GM19455 (cell line): ENCODE data around the gene SPAG6.

Experiments used
- ATAC-seq: cut with Tn5 transposase; IDR thresholded peaks from one replicate; pipeline ENCODE4 v1.9.1; 2021; ENCODE audit not compliant: unreplicated experiment

SPAG6 gene

DNA sequence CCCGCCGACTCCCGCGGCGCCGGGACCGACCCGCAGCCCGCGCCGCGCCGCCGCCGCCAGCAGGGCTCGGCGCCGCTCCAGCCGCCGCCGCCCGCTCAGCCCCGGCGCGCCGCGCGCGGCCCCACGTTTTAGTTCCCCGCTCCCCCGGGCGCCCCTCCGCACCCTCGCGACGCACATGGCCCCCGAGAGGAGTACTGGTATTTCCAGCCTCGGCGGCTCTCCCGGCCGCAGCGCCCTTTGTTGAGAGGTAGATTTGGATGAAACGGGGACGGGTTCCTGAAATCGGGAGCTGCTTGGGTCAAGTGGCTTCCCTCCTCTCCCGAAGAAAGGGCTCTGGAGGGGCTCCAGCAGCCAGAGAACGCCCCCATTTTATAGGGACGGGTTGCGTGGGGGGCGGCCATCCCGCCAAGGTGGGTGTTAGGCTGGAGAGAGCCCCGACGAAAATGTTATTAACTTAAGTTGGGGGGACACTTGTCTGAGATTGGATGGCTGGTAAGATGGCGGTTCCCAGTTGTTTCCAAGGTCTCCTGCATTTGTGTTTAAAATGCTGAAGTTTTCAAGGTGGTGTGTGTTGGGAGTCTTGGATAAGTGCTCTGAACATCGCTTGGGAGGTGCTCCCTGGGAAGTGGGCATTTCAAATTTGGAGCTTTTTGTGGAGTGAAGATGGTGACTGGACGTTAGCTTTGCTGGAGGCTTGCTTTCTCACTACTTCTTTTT, 23.2 kb upstream of the SPAG6 start:
- no peak for ATAC-seq

DNA sequence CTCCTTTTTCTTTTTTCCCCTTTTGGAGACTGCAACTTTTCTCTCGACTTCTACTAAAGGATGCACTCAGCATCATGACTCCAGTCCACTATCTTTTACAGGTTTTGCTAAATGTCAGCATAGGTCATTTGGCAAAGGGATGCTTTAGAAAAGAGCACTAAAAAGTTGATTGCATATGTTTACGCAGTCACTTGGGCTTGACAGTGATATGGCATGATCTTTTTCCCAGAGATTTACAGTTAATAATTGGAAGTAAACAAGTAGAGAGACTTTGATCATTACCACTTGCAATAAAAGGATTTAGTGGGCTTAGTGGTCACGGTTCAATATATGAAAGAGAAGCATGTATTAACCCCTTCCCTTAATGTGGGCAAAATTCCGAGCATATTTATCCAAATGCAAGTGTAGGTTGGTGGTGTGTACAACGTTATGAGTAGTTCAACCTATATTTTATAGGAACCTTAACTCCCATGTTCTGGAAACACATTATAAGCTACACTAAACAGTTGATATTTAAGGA, 22.6 kb upstream of the SPAG6 start:
- ATAC-seq: no peak

DNA sequence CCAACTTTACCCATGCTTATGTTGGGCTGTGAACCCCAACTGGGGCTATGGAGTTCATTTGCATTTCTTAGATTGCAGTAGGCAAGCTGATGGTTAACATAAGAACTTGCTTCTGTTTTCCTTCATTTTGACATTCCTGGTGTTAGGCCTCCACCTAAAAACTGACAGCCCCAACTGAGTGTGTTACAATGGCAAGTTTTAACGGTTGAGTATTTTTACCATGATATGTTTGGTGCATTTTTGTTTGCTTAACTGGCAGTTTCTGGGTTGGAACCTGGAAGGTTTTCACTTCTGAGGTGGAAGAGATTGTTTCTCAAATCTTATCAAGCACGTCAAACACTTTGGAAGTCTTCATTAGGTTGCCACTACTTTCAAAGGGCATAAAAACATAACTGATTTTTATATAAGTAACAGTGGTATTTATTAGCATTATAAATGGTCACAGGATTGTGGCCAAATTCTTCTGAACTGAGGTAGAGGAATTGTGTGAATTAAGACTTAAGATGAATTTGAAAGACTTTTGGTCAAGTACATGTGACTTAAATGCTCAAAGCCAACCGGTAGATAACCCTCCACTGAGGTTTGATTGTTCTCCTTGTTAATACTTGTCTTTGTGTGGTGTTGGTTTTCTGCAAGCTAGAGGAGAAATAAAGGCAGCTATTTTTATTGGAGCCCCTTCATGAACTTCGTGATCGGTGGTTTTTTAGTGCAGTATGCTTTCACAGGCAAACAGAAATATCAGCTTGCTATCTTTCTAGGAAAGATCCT, 21.6 kb upstream of the SPAG6 start:
- ATAC-seq: no peak

DNA sequence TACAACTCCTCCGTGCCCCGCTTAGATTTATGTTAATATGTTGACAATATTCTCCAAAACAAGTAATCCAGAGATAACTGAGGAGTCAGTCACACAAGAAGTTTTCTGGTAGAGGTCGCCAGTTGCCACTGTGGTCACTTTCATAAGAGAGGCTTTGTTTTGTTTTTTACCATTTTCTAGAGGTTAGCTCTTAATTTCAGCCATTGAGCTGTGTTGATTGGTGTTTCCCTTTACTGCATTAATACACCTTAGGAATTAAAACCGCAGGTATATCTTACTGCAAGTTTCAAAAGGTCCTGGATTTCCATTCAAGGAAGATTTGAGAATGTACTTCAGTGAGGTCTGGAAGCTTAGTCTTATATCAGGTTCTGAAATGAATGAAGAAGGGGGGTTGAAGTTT, 20.9 kb upstream of the SPAG6 start:
- no peak for ATAC-seq

DNA sequence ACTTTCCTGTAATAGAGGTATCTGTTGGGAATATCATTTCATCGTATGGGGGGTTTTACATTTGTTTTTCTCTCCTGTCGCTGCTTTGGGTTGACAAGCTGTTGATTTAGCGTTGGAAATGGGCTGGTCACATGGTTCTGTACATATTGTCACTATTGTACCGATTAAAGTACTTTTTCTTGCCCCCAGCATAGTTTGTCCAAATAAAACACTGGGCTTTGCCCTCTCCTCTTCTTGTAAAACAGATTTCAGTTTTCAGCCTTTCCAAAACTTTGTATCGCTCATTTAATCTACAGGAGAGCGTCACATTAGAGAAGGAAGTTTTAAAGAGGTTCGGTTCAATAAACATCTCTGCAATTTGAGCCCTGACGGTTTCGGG, 20.4 kb upstream of the SPAG6 start:
- ATAC-seq: no peak

DNA sequence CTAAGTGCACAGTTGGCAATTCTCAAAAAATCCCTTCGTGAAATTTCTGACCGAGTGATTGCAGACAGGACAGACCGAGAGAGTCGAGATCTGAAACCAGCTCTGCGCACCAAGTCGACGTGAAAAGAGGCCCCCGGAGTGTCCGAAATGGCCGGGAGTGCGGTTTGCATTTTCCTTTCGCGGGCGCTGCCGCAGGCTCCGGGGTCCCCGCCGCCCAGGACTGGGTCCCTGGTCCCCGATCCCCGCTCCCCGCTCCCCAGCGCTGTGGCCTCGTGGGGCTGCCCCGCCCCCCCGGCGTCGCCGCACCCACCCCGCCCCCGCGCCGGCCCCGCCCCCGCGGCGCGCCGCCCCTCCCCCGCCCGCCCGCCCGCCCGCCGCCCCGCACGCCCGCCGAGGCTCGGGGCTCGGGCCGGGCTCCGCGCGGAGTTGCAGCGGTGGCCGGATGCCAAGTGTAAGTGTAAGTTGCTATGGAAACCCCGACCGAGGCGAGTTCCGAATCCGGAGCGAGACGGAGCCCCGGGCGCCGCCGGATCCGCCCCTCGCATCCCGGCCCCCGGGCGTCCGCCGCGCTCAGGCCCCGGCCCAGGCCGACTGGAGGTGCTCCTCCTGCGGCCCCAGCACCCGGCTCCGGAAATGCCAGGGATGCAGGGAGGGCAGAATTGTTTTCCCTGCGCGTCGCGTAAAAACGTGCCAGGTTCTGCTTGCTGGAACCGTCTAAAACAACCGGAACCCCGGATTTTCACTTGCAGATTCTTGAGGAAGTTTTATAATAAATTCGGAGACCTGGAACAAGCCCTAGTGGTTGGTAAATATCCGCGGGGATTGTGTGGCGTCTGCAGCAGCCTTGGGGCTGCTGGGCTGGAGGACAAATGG, 19.8 kb upstream of the SPAG6 start:
- ATAC-seq: peak; percentile 49

DNA sequence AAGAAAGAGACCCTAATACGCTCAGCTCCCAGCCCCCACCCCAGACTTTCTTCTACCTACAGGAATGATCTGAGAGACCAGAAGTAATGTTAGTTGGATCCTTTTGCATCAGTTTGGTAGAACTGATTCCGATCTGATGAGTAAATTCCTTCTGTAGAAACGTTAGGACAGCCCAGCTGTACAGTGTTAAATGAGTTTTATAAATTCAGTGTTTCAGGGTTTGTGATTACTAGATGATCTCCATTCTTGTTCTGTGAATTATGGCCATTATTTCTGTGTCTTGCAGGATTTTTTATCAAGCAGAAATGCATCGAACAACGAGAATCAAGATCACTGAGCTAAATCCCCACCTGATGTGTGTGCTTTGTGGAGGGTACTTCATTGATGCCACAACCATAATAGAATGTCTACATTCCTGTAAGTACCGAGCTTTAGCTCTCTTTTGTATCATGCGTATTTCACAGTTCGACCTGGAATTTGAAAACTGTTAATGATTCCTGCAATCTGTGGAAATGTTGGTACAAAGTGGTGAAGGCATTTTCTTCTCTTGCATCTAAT, 19.1 kb upstream of the SPAG6 start:
- no peak for ATAC-seq

DNA sequence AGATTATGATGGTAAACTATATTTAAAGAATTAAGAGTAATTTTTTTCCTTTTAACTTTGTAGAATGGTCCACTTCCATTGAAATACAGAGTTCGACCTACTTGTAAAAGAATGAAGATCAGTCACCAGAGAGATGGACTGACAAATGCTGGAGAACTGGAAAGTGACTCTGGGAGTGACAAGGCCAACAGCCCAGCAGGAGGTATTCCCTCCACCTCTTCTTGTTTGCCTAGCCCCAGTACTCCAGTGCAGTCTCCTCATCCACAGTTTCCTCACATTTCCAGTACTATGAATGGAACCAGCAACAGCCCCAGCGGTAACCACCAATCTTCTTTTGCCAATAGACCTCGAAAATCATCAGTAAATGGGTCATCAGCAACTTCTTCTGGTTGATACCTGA, 16.1 kb upstream of the SPAG6 start:
- no peak for ATAC-seq

DNA sequence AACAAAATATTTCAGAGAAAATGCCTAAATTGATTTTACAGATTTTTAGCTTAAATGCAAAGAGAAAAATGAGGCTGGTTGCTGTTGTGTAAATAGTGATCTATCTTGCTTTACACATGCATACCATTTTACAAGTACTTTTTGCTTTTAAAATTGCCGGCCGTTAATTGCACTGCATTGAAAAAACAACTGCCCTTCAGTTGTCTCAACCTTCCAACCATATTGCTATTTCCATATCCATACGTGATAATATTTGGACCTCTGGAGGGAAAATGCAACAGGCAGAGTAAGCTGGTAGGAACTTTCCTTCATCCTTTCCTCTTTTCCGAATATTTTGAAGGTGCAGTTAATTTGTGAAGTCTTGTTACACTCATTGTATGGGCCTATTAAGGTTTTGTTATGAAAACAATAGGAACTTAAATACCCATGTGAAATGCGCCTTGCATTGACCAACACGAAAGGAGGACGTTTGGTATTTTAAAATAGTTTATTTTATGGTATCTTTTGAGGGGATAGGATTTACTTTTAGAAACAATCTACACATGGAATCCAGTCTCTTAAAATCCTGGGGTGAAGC, 13.1 kb upstream of the SPAG6 start:
- no peak for ATAC-seq

DNA sequence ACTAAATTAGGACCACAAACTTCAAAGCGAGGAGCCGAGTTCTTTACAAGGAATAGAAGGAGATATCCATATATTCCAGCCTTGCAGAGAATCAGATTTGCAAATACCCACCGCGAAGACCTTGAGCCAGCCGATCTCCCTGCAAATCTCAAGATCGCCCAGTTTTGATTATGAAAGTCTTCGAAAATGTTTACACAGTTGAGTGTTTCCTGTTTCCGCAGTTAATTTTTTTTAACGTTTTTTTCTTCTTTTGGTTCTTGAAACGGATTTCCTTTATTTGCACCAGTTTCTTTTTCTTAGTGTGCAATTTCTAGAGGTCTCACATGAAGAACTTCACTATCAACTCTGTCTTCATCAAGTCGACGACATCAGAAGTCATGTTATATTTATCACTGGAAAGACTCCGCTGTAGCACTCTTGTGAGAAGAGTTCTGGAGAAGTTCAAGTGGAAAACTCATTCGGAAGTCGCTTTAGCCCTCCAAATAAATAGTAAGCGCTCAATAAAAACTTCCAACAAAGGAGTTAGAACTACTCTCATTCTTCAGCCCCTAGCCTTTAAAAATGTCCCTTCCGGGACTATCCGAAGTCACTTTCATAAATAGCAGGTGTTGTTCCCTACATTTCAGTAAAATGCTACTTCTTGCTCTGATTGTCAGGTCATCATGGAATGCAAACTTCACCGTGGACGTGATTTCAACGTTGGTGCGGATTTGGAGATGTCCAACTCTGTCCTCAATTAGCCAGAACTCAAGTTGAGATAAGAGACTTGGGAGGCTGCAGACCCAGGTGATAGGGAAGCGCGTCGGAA, 11.9 kb upstream of the SPAG6 start:
- ATAC-seq: no peak

DNA sequence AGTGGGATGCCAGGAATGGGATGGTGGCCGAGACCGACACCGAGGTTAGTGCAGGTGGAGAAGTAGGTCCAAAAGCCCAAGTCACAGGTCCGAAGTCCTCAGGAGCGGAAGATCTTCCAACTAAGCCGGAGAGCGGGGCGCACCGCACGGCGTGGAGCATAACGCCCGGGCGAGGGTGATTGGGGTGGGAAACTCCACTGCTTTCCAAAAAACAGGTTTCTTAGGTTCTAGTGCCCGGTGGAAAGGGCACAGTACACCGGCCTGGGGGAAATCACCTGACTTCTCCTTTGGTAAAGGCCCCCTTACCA, 11.4 kb upstream of the SPAG6 start:
- no peak for ATAC-seq

DNA sequence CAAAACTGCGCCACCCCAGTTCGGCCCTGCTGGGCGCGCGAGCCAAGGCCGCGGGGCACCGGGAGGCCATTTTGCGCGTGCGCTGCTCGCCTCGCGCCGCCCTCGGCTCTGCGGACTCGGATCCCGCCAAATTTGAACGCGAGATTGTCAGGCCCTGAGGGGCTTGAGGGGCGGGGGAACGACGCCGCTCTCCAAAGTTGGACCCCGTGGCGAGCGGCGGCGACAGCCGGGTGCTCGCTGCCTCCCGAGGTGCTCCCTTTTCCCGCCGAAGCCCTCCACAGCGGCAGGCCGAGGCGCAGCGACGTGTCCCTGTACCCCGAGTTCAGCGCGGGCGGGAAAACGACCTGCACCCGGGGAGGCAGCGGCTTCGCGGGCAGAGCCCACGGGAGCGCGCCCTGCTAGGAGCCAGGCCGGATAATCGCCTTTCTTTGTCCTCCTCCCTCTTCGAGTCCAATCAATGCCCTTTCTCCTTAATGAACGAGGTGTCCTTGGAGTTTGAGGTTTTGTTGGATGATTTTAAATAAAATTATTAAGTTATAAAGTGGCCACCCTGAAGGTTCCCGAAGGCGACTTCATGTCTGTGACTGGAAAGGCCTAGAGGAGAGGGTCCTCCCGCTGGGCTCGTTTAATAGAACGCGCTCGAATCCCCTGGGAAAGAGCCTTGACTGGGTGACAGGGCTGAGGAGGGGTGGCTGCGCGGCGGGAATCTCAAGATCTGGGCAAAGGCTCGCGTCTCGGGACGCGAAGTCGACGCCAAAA, 10.7 kb upstream of the SPAG6 start:
- no peak for ATAC-seq

DNA sequence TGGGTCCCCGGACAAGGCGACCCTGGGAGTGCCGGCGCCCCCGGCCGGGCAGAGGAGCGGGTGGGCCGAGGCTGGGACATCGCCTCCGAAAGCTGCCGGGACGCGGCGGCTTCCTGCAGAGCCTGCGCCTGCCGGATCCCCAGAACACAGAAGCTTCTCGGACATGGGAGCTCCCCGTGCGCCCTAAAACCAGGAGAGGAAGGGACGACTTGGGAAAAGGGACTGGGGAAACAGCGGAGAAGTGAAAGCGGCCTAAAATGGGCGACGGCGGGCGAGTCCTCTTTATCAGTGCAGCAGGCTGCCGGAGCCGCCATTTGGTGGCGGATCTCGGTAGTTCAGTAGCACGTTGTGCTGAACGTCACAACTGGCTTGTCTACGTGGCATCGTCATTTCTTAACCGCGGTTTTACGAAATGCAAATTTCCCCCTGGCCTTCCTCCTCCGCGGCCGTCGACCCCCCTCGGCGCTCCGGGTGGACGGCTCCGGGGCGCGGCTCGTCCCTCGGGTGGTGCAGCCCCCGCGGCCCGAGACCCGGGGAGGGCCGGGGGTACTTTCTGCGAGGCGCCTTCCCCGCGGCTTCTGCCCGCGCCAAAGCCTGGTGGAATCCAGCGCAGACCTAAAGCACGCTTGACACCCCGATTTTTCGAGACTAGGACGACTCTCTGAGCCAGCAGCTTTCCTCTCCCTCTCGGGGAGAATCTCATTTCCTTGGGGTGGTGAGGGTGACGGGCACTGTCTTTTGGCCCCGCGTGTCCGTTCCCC, 9.9 kb upstream of the SPAG6 start:
- ATAC-seq: peak; percentile 46

DNA sequence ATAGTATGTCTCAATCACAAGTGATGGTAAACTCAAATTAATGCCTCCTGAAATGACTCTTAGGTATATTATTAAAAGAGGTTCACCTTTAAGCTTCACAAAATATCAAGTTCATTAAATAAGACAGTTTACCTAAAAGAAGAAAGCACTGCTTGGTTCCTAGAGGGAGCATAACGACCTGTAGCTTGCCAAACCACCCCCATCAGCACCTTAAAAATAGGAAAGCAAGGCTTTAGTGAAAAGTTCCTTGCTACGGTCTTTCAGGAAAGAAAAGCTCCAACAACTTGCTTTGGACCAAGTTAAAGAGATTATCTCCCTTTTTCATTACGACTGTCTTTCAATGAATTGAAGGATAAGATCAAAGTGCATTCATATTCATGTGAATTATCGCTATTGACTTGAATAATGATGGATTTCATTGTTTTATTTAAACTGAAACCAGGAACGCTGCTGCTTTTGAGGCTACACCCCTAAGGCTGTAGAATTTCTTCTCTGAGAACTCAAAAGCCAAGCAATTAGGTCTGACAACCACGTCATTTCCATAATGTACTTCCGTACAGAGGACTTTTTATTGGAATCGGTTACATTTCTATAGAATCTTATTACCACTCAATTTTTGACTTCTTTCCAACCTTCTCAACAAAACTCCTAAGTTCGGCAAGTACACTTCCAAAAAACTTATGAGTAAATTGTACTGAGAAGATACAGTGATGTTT, 7.0 kb upstream of the SPAG6 start:
- no peak for ATAC-seq

DNA sequence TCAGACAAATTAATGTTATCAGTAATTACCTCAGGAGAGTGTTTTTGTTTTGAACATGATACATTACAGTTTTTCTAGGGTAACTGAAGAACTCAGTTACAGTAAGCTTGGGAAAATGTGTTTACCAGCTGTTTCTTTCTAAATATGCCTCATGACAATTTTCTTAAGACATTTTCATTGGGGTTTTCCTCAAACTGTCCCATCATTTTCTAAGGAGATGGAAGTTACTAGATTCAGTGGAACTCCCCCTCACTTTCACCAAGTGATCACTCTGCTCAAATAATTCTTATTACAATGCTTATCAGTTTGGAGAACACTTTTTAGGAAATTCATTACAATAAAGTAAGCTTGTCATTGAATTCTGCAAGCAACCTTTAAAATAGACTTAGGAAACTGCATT, 6.4 kb upstream of the SPAG6 start:
- ATAC-seq: no peak

DNA sequence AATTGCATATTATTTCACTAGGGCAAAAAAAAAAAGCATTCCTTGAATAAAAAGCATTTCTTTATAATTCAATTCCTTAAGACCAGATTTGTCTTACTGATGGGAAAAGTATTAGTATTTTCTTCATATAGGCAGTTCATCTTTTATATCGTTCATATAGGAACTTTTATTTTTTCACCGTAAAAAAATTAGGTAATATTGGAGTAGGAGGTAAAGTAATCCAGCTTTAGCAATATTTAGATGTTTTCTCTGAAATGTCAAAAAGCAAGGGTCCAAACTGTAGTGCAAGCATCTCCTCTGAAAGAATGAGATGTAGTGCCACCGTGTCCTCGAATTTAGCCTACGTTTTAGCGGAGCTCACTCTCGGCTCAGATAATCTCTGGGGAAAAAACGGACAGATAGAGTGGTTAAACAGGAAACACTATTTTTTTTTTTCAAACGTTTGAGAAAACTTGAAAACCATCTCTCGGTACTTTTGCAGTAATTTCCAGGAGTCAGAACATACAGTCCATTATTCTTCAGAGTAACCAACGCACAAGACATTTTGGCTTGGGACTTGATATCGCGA, 5.5 kb upstream of the SPAG6 start:
- ATAC-seq: no peak

DNA sequence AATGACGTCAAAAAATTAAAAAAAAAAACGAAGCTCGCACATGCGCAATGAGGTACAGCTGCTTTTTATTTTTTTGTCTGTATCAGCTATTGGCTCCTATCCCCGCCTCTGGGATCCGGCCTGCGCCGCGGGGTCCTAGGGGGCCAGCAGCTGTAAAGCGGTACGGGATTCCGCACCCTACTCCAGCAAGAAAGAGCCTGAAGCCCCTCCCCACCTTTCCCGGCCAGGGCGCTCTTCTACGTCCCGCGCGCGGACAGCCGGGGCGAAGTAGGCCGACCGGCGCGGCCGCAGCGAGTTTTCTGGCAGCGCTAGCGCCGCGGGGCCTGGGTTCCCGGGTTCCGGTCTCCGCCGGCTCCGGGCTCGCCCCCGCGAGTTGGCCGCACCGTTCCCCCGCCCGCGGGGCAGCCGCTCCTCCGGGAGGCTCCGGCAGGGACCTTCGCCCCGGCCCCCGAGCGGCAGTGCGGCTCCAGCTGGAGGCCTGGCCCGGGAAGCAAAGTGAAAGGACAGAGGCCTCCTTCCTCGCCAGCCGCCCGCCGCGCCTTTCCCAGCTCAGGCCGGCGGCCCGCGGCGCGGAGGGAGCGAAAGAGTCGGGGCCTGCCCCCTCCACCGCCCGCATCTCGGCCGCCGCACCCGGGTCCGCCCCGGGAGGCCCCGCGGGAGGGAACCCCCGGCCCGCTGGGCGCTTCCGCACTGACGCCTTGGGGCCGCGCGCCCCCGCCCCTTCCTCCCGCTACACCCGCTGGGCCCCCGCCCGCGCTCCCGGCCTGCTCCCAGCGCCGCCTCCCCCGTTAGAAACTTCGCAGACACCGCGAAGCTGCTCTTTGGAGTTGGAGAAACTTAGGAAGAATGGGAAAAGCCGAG, 4.7 kb upstream of the SPAG6 start:
- ATAC-seq: peak; percentile 43
